Measurements from ENCODE around the gene POU4F1.

GRCh38 chr13:78625384-78625783 lies 22.0 kb upstream of the POU4F1 start:
- TF ChIP-seq POLR2A (IDR thresholded peaks at IDR 0.05) (no peak), CTCF (IDR thresholded peaks at IDR 0.05) (no peak), EP300 (IDR thresholded peaks at IDR 0.05) (no peak), POLR2AphosphoS5 (IDR thresholded peaks at IDR 0.05) (no peak)
